Ascending aorta (tissue), 2 donors: ENCODE measurements around the gene ADM. TPM values are rescaled to one million over a fixed set of nuclear protein-coding genes. Genes with fewer than 3 reads are reported as not detected.

Experiments used
- DNase-seq, 2 donors: peaks; one replicate each; pipeline ENCODE4 v3.0.0-alpha.2; 2019; ENCODE audit warnings: low spot score in 2 of 2
- H3K27ac ChIP-seq, 2 donors: fragments of 200-600 bp; sonication (generic); one replicate each; pipeline ENCODE4 v1.5.1; 2016 to 2017; ENCODE audit warnings: mild to moderate bottlenecking in 1 of 2
- H3K27me3 ChIP-seq: fragments of 200-600 bp; sonication (generic); one replicate; pipeline ENCODE4 v1.5.1; 2017
- H3K36me3 ChIP-seq, 2 donors: fragments of 200-600 bp; sonication (generic); one replicate each; pipeline ENCODE4 v1.5.1; 2016
- H3K4me1 ChIP-seq, 2 donors: fragments of 200-600 bp; sonication (generic); one replicate each; pipeline ENCODE4 v1.5.1; 2016 to 2017; ENCODE audit warnings: mild to moderate bottlenecking in 1 of 2
- H3K4me3 ChIP-seq, 2 donors: fragments of 200-600 bp; sonication (generic); one replicate each; pipeline ENCODE4 v1.5.1; 2016 to 2017; ENCODE audit warnings: mild to moderate bottlenecking in 1 of 2
- H3K9me3 ChIP-seq, 2 donors: fragments of 200-600 bp; sonication (generic); one replicate each; pipeline ENCODE4 v1.5.1; 2016
- intact Hi-C: fragments of 100-400 bp; cut with DNase I; formaldehyde crosslinking; loops from one replicate; pipeline ENCODE4 v1.15.1; 2023
- total RNA-seq: library from RNA; depleted of rRNA; stranded (reverse); fragments of >200 nt; gene quantifications from one replicate; pipeline ENCODE4 v1.1.0, GENCODE V29; 2016
- TF ChIP-seq, protein P1 (sequence below), 3 experiments: fragments of 200-600 bp in 2 of 3; fragments of 450-650 bp in 1 of 3; sonication (generic) in 2 of 3; IDR thresholded peaks; one replicate each; pipeline ENCODE4 v1.5.1; 2016 to 2019; ENCODE audit warnings: antibody characterized with exemption in 3 of 3, mild to moderate bottlenecking in 1 of 3, moderate library complexity in 1 of 3

The ADM gene
- total RNA-seq, 1 donor from 2014 or later, result 56.8 TPM

DNA sequence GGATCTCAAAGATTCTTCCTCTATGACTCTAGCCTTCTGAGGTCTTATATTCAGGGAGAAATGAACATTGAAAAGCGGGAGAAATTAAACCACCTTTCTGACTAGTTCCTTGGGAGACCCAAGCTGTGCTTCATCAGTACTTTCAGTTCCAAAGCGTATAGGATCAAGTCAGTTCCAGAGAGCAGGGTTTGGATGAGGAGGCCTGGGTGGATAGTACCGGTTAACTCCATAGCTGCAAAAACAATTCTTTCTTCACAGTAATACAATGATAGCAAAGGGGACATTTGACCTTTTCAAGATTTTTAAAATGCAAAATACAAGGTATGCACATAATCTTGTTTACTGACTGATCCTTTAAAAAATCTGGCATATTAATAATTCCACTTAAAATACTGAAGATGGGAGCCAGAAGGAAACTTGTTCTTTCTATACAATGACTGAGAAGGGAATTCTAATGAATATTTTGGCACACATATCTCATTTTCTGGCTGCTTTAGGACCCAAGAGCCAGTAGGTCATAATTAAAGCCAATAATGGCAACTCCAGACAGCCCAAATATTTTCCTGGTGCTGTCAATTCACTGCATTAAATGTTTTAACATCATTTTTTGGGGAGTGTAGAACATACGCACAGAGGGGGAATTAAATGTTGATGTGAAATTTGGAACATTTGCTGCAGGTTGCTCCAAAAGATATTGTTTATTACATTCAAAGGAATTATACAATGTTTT is 16.0 kb downstream of the ADM start:
- Histone ChIP-seq H3K4me3 (no peak overlapping the region), H3K27me3 (no peaks in the 10 kb centered on the region), H3K36me3 (no peaks in the 10 kb centered on the region), H3K9me3 (no peaks in the 10 kb centered on the region), H3K4me1 (peaks cover 14 to 46% of the 10 kb centered on the region in 2 donors), H3K27ac (peak overlapping the region; percentile 5 to 79)
- TF ChIP-seq, protein P1, sequence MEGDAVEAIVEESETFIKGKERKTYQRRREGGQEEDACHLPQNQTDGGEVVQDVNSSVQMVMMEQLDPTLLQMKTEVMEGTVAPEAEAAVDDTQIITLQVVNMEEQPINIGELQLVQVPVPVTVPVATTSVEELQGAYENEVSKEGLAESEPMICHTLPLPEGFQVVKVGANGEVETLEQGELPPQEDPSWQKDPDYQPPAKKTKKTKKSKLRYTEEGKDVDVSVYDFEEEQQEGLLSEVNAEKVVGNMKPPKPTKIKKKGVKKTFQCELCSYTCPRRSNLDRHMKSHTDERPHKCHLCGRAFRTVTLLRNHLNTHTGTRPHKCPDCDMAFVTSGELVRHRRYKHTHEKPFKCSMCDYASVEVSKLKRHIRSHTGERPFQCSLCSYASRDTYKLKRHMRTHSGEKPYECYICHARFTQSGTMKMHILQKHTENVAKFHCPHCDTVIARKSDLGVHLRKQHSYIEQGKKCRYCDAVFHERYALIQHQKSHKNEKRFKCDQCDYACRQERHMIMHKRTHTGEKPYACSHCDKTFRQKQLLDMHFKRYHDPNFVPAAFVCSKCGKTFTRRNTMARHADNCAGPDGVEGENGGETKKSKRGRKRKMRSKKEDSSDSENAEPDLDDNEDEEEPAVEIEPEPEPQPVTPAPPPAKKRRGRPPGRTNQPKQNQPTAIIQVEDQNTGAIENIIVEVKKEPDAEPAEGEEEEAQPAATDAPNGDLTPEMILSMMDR (IDR thresholded peaks at IDR 0.05), result no peak
- intact Hi-C loops, result no loop called here
- no peak for DNase-seq

DNA sequence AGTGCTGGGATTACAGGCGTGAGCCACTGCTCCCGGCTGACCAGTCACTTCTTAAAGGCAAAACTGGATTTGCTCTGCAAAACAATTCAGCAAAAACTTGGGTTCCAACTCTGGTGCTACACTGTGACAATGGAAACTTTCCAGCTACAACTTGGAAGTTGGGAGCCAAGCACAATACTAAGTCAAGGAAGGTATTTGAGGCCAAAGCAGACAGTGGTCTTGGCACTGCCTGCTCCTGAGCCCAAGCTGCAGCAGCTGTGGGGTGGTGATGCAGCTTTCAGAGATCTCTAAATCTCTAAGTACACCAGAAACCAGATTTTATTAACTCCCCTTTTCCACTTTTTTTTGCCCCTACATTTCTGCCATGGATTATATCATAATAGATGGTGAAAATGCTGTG is 17.5 kb downstream of the ADM start:
- peak overlapping the region in 1 of 2 donors; percentile 33 for H3K4me3 ChIP-seq
- H3K36me3 ChIP-seq, result no peaks in the 10 kb centered on the region
- no peaks in the 10 kb centered on the region for H3K9me3 ChIP-seq
- H3K4me1 ChIP-seq, result peaks cover 10 to 54% of the 10 kb centered on the region in 2 donors
- TF ChIP-seq, protein P1 (IDR thresholded peaks at IDR 0.05), result no peak
- H3K27me3 ChIP-seq, result no peaks in the 10 kb centered on the region
- no peak for DNase-seq
- intact Hi-C loops, result loop anchor here (1.0 to 2.0 kb wide), 2 partner anchors 14 to 564 kb away; no protein-coding TSS in a partner anchor
- peak overlapping the region; percentile 79 to 86 for H3K27ac ChIP-seq

DNA sequence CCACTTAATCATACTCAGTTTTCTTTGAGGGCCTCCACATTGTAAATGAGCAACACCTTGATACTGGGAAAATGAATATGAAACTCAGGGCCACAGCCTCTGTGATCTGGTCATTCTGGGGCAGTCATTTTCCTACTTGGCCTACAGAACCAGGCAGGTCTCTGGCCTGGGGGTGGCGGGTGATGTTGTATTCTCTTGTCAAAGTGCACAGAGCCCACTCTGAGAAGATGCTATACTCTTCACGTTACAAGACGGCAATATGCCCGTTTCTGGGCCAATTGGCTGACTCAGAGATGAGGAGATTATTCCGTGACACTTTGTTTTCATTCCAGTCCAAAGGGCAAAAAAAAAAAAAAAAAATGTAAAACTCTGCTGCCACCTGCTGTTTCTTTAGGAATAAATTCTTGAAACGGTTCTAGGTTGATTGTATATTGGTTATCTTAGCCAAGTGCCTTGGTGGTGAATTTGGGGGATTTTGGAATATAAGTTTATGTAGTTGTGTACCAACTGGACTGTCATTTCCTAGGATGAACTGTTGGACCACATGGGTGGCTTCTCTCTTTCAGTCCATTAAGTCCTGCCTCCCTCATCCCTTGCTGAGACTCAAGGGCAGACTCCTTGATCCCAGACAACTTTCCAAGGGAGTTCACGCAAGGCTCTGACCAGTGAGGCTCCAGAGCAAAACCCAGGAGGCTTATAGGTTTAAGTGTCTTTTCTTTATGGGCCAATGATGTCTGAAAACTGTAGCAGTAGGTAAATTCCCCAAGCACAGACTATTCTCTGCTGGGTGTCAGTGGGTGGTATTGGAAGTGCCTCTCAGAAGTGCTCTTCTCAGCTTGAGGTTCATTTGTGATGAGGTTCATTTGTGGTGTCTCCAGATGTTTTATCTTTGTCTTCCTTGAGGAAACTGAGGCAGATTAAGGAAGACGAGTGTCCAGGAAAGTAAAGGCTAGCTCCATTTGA is 18.2 kb downstream of the ADM start:
- H3K9me3 ChIP-seq, result no peaks in the 10 kb centered on the region
- TF ChIP-seq, protein P1 (IDR thresholded peaks at IDR 0.05), result peak; percentile 42 to 57 (median 56)
- H3K4me1 ChIP-seq, result peaks cover 10 to 55% of the 10 kb centered on the region in 2 donors
- peak in 1 of 2 donors; percentile 88 for DNase-seq
- peak overlapping the region; percentile 79 to 86 for H3K27ac ChIP-seq
- intact Hi-C loops, result loop anchor here (1.0 to 2.0 kb wide), 2 partner anchors 15 to 564 kb away; no protein-coding TSS in a partner anchor
- no peaks in the 10 kb centered on the region for H3K27me3 ChIP-seq
- no peaks in the 10 kb centered on the region for H3K36me3 ChIP-seq
- H3K4me3 ChIP-seq, result peak overlapping the region in 1 of 2 donors; percentile 33

DNA sequence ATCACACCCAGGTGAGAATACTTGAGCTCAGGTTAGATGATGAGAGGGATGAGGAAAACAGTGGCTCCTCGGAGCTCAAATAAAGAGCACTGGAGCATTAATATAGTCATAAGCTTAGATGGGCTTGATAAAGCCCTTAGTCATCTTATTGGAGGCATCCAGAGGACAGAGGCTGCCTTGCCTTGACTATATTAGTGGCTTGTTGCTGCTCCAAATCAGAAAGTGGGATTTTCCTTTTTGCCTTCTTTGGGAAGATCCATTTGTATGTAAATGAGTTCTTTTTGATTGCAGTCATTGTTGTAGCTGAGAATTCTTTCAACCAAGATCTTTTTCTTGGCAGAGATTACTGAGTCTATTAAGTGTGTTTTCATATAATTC is 18.9 kb downstream of the ADM start:
- intact Hi-C loops, result loop anchor here (2.0 kb wide), 1 partner anchor 565 kb away; no protein-coding TSS in a partner anchor
- Histone ChIP-seq H3K4me1 (peaks cover 12 to 60% of the 10 kb centered on the region in 2 donors), H3K36me3 (no peaks in the 10 kb centered on the region), H3K9me3 (no peaks in the 10 kb centered on the region), H3K27ac (peak overlapping the region; percentile 4 to 86), H3K27me3 (no peaks in the 10 kb centered on the region), H3K4me3 (no peak overlapping the region)
- TF ChIP-seq, protein P1 (IDR thresholded peaks at IDR 0.05), result no peak
- no peak for DNase-seq

DNA sequence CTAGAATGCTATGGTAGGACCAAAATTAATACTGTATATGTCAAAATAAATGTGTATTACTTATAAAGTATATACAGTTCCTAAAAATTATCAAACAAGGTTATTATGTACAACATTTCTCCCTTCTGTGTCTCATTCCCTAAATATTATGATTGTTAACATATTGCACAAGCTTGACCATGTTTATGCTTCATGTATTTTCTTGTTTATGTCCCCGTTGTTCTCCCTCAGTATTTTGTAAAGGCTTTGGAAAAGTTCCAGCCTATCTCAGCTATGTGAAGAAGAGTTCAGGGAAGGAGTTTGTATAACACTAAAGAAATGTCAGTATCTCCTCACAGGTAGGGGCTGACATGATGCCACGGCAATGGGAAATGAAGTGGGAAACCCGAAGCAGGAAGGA is 19.6 kb downstream of the ADM start:
- Histone ChIP-seq H3K4me3 (no peak overlapping the region), H3K9me3 (no peaks in the 10 kb centered on the region), H3K27me3 (no peaks in the 10 kb centered on the region), H3K4me1 (peaks cover 12 to 62% of the 10 kb centered on the region in 2 donors), H3K36me3 (no peaks in the 10 kb centered on the region), H3K27ac (peak overlapping the region; percentile 64 to 81)
- no peak for DNase-seq
- TF ChIP-seq, protein P1 (IDR thresholded peaks at IDR 0.05), result no peak
- intact Hi-C loops, result no loop called here
